ENCODE measurements around the gene UNC5B.

UNC5B gene

GRCh38 chr10:71339796-71340589 is 127.6 kb downstream of the UNC5B start:
- DNase-seq (ENCODE audit: low read depth) = no peak
- TF ChIP-seq CTCF (IDR thresholded peaks at IDR 0.05; ENCODE audit: low read depth, low read length, missing control alignments) = no peak
- no peak overlapping the region for H3K4me3 ChIP-seq (ENCODE audit: low read depth, low read length)

- no peak for TF ChIP-seq CTCF (IDR thresholded peaks at IDR 0.05; ENCODE audit: low read depth, low read length, missing control alignments)
- no peak for DNase-seq (ENCODE audit: low read depth)
- no peak overlapping the region for H3K4me3 ChIP-seq (ENCODE audit: low read depth, low read length)
Measured at GRCh38 chr10:71342573-71343391, 130.4 kb downstream of the UNC5B start.

GRCh38 chr10:71343392-71343773 is 131.0 kb downstream of the UNC5B start:
- no peak for TF ChIP-seq CTCF (IDR thresholded peaks at IDR 0.05; ENCODE audit: low read depth, low read length, missing control alignments)
- DNase-seq (ENCODE audit: low read depth) = no peak
- no peak overlapping the region for H3K4me3 ChIP-seq (ENCODE audit: low read depth, low read length)

GRCh38 chr10:71344154-71344925 is 132.0 kb downstream of the UNC5B start:
- DNase-seq (ENCODE audit: low read depth) = no peak
- H3K4me3 ChIP-seq (ENCODE audit: low read depth, low read length) = no peak overlapping the region
- no peak for TF ChIP-seq CTCF (IDR thresholded peaks at IDR 0.05; ENCODE audit: low read depth, low read length, missing control alignments)

- H3K4me3 ChIP-seq (ENCODE audit: low read depth, low read length) = no peak overlapping the region
- DNase-seq (ENCODE audit: low read depth) = no peak
- TF ChIP-seq CTCF (IDR thresholded peaks at IDR 0.05; ENCODE audit: low read depth, low read length, missing control alignments) = no peak
Measured at GRCh38 chr10:71344993-71345480, 132.7 kb downstream of the UNC5B start.

GRCh38 chr10:71345694-71346093 is 133.3 kb downstream of the UNC5B start:
- DNase-seq (ENCODE audit: low read depth) = no peak
- H3K4me3 ChIP-seq (ENCODE audit: low read depth, low read length) = no peak overlapping the region
- no peak for TF ChIP-seq CTCF (IDR thresholded peaks at IDR 0.05; ENCODE audit: low read depth, low read length, missing control alignments)
